Muscle layer of duodenum (tissue), 2 donors: ENCODE results near the gene LHFPL3.

Experiments
- H3K27ac ChIP-seq: one replicate; pipeline ENCODE4 v1.7.0; 2013; ENCODE audit warnings: mild to moderate bottlenecking, low read length
- H3K27me3 ChIP-seq: one replicate; pipeline ENCODE4 v1.7.0; 2013; ENCODE audit warnings: low read depth, mild to moderate bottlenecking, control low read depth, low read length
- H3K36me3 ChIP-seq, 2 donors: one replicate each; pipeline ENCODE4 v1.7.0; 2013; ENCODE audit warnings: low read length in 2 of 2, control low read depth in 1 of 2, mild to moderate bottlenecking in 1 of 2; ENCODE audit not compliant: insufficient read depth in 2 of 2, control insufficient read depth in 1 of 2
- H3K4me1 ChIP-seq, 2 donors: one replicate each; pipeline ENCODE4 v1.7.0; 2013; ENCODE audit warnings: low read length in 2 of 2, mild to moderate bottlenecking in 2 of 2, control low read depth in 1 of 2, moderate library complexity in 1 of 2; ENCODE audit not compliant: insufficient read depth in 2 of 2, control insufficient read depth in 1 of 2
- H3K4me3 ChIP-seq, 2 donors: one replicate each; pipeline ENCODE4 v1.7.0; 2013; ENCODE audit warnings: low read length in 2 of 2, low read depth in 1 of 2, mild to moderate bottlenecking in 1 of 2
- H3K9me3 ChIP-seq, 2 donors: one replicate each; pipeline ENCODE4 v1.7.0; 2013; ENCODE audit warnings: low read length in 2 of 2, control low read depth in 1 of 2, mild to moderate bottlenecking in 1 of 2; ENCODE audit not compliant: control insufficient read depth in 1 of 2
- donor health status: healthy.

Gene LHFPL3

DNA sequence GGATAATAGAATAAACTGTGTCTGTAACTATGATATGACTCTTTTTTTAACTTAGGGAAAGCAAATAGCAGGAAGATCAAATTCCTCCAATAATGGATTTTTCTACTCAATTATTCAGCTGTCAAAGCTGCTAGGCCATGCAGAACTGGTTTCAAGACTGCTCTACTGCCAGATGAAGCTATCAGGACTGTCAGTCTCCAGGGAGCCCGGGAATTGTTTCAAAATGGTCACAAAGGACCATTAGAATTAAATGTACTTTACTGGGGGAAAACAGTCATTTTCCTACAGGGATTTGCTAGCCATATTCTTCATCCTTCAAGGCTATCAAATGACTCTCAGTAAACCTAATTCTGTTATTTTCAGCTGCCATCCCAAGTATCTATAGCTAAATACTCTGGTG lies 276.3 kb downstream of the LHFPL3 start:
- H3K4me3 ChIP-seq = no peak overlapping the region
- H3K27ac ChIP-seq = no peak overlapping the region
- H3K9me3 ChIP-seq = no peaks in the 10 kb centered on the region
- no peaks in the 10 kb centered on the region for H3K36me3 ChIP-seq
- no peaks in the 10 kb centered on the region for H3K4me1 ChIP-seq
- no peaks in the 10 kb centered on the region for H3K27me3 ChIP-seq

DNA sequence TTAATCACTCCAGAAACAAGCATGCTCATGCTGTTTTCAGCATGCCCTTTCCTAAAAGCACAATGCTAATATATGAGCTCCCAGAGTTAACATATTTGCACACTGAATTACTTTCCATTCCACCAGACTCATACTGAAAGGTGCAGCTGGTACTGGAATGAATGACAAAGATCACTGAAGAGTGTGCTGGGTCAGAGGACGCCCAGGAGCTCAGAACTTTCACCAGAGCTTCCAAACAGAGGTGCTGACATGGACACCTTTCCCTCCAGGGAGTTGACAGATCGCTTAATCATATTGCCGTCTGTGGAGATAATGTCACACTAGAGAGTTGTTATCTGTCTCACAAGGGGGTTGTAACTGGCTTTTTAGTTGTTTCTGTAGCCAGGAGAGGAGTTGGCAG lies 292.9 kb downstream of the LHFPL3 start:
- no peaks in the 10 kb centered on the region for H3K27me3 ChIP-seq
- no peak overlapping the region for H3K27ac ChIP-seq
- no peaks in the 10 kb centered on the region for H3K4me1 ChIP-seq
- no peaks in the 10 kb centered on the region for H3K36me3 ChIP-seq
- H3K9me3 ChIP-seq = no peaks in the 10 kb centered on the region
- no peak overlapping the region for H3K4me3 ChIP-seq

DNA sequence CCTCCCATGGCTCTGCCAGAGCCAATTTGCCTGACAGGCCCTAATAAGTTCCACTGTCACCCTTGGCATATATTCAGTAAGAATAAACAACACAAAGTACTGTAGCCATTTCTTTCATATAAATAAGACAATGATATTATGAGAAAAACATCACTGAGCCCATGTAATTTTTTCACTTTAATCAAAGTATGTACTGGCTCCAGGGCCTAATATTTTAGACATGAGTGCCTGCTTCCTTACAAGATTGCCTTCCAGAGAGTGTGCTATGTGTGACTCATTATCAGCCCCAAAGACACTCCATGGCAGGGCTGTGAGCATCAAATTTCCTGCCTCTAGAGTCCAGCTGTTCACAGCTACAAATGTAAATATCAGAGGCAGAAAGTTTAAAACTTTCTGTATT lies 297.6 kb downstream of the LHFPL3 start:
- Histone ChIP-seq H3K9me3 (no peaks in the 10 kb centered on the region), H3K27ac (no peak overlapping the region), H3K27me3 (no peaks in the 10 kb centered on the region), H3K4me1 (no peaks in the 10 kb centered on the region), H3K4me3 (no peak overlapping the region), H3K36me3 (no peaks in the 10 kb centered on the region)

DNA sequence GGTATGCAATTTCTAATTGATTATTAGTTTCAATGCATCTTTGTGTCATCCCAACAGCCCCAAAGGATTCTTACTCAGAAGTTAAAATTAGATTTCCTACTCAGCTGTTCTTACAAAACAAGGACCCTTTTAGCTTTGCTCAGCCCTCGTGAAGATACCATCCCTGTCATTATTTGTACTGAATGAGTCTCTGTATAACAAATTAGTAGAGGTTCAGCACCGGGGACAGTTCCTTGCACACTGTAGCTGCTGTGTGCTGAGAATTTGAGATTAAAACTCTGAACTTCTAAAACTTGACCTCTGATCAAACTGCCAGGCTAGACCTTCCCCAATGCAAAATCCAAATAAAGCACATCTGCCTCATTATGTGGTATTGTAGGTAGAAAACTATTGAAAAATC lies 299.1 kb downstream of the LHFPL3 start:
- Histone ChIP-seq H3K27me3 (no peaks in the 10 kb centered on the region), H3K27ac (no peak overlapping the region), H3K4me3 (no peak overlapping the region), H3K4me1 (no peaks in the 10 kb centered on the region), H3K9me3 (no peaks in the 10 kb centered on the region), H3K36me3 (no peaks in the 10 kb centered on the region)

DNA sequence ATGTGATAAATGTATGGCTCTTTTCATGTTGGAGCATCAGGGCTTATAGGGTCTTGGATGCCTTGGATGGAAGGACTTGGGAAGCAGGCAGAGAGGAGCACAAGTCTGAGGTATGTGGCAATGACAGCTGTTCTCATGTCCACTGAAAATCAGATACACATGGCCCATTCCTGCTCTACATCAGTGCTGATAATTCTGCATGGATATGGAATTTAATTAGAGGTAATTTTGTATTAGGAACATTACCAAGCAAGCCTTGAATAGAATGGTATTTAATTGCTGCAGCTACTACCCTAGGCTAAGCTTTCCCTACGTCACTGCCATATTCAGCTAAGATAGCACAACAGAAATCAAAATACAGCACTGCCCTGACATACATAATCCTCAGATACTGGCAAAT lies 299.6 kb downstream of the LHFPL3 start:
- Histone ChIP-seq H3K4me1 (no peaks in the 10 kb centered on the region), H3K36me3 (no peaks in the 10 kb centered on the region), H3K27ac (no peak overlapping the region), H3K27me3 (no peaks in the 10 kb centered on the region), H3K4me3 (no peak overlapping the region), H3K9me3 (no peaks in the 10 kb centered on the region)

DNA sequence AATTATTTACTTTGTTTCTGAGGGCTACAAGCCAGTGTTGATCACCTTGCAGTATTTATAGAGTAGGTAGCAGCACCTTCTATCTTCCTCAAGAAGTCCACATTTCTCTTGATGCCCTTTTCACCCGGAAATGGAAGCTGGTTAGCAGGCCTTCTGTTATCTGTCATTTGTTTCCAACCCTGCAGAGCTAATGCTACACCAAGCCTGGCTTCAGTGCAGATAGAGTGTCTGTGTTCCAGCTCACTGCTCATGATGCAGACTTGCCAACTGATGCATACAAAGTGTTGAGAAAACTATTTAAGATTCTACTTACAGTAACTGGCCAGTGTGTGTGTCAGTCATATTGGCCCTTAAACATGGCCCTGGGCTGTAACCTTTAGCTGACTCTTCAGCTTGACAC lies 301.0 kb downstream of the LHFPL3 start:
- no peaks in the 10 kb centered on the region for H3K36me3 ChIP-seq
- H3K4me1 ChIP-seq = no peaks in the 10 kb centered on the region
- H3K27ac ChIP-seq = no peak overlapping the region
- H3K27me3 ChIP-seq = no peaks in the 10 kb centered on the region
- no peak overlapping the region for H3K4me3 ChIP-seq
- no peaks in the 10 kb centered on the region for H3K9me3 ChIP-seq

DNA sequence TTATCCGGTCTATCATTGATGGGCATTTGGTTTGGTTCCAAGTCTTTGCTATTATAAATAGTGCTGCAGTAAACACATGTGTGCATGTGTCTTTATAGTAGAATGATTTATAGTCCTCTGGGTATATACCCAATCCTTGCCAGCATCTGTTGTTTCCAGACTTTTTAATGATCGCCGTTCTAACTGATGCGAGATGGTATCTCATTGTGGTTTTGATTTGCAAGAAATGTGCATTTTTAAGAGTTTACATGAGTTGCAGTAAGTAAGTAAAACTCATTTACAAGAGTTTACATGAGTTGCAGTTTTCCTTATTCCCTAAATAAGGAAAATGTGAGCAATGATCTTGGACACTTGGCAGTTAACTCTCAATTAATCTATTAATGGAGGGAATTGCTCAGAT lies 312.1 kb downstream of the LHFPL3 start:
- Histone ChIP-seq H3K27me3 (no peaks in the 10 kb centered on the region), H3K4me1 (no peaks in the 10 kb centered on the region), H3K9me3 (no peaks in the 10 kb centered on the region), H3K27ac (no peak overlapping the region), H3K36me3 (no peaks in the 10 kb centered on the region), H3K4me3 (no peak overlapping the region)

DNA sequence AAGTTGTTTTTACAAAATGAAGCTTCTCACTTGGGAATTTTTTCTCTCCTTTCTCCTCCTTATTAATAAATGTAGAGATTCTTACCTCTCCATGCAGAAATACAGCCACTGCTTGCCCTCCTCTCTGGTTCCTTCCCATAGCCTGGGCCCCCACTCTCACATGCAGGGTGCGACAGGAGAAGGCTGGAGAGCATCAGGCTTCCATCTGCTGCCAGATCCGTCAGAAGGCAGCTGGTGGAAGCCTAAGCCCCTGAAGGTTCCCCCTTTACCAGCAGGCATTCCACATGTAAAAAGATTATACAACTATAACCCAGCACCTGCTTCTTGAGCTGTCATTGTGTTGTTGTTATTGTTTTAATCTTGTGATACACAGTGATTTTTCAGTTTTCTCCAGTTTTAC lies 314.2 kb downstream of the LHFPL3 start:
- Histone ChIP-seq H3K4me3 (no peak overlapping the region), H3K27me3 (no peaks in the 10 kb centered on the region), H3K36me3 (no peaks in the 10 kb centered on the region), H3K27ac (no peak overlapping the region), H3K4me1 (no peaks in the 10 kb centered on the region), H3K9me3 (no peaks in the 10 kb centered on the region)

DNA sequence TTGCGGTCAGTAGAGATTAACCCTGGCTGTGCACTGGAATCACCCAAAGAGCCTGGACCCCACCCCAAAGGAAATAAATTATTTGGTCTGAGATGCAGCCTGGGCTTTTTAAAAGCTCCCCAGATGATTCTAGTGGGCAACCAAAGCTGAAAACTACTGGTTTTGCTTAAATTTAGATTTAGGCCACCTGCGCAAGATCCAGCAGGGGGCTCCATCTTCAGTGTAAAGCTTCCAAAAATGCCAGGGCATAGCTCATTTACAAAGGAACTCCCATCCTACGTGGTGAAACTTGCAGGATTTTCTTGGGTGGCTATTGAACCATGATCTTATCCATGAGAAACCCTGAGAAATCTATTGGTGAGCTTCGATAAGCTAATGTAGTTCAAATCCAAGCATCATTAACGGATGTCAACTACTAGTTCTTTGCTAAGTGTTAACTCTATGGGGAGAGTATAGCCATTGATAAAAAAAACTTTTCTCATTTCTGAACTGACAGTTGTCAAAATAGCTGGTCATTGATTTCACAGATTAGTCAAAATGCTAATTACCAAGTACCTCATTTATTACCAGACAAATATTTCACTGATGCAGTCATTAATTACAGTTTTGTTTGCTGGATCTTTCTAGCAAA lies 315.3 kb downstream of the LHFPL3 start:
- H3K27ac ChIP-seq = no peak overlapping the region
- H3K9me3 ChIP-seq = no peaks in the 10 kb centered on the region
- no peaks in the 10 kb centered on the region for H3K4me1 ChIP-seq
- H3K4me3 ChIP-seq = no peak overlapping the region
- no peaks in the 10 kb centered on the region for H3K36me3 ChIP-seq
- H3K27me3 ChIP-seq = no peaks in the 10 kb centered on the region

DNA sequence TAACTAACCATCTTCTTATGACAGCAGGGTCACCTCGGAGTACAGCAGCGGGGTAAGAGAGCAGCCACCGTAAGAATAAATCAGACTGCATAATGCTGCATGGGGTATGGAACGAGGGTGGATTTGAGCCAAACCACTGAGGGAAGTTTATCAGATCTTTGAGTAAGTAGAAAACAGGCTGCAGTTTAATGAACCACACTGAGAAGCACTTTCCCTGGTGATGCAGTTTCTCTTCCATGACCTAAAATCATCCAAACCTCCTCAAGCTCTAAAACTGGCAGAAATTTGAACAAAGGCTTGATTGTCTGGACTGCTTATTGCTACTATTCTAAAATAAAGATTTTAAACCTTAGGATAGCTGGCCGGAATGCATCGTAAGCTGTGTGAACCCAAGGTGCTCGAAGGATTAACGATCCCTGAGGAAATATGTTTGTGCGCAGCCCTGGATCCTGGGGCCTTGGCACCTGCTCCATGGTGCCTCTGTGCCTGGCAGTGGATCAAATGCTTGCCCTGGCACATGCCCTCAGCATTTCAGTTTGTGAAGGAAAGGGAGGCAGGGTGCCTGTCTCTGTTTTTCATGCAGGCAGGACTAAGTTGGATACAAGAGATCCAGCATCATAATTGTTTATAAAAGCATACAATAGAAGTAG lies 322.7 kb downstream of the LHFPL3 start:
- no peaks in the 10 kb centered on the region for H3K27me3 ChIP-seq

DNA sequence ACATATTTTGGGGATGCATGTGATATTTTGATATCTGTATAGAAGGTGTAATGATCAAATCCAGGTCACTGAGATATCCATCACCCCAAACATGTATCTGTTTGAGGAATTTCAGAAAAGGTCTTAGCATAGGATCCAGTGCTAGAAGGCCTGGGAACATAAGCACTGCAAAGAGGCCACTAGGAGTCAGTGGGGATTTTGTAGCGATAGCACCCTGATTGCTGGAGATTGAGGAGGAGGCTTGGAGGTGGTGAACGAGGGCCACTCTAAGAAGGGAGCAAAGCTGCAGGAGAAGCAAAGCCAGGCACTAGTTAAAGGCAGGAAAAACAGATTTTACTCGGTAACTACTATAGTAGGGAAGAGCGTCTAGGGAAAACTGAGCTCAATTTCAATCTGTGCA lies 324.0 kb downstream of the LHFPL3 start:
- H3K9me3 ChIP-seq = no peaks in the 10 kb centered on the region
- no peak overlapping the region for H3K4me3 ChIP-seq
- H3K27ac ChIP-seq = no peak overlapping the region
- no peaks in the 10 kb centered on the region for H3K27me3 ChIP-seq
- peaks cover 0 to 8% of the 10 kb centered on the region in 2 donors for H3K4me1 ChIP-seq
- H3K36me3 ChIP-seq = no peaks in the 10 kb centered on the region

More for the DNA sequence above, 322.7 kb downstream of the LHFPL3 start:
- peaks cover 0 to 8% of the 10 kb centered on the region in 2 donors for H3K4me1 ChIP-seq
- no peak overlapping the region for H3K4me3 ChIP-seq
- H3K27ac ChIP-seq = no peak overlapping the region
- H3K9me3 ChIP-seq = no peaks in the 10 kb centered on the region
- no peaks in the 10 kb centered on the region for H3K36me3 ChIP-seq

DNA sequence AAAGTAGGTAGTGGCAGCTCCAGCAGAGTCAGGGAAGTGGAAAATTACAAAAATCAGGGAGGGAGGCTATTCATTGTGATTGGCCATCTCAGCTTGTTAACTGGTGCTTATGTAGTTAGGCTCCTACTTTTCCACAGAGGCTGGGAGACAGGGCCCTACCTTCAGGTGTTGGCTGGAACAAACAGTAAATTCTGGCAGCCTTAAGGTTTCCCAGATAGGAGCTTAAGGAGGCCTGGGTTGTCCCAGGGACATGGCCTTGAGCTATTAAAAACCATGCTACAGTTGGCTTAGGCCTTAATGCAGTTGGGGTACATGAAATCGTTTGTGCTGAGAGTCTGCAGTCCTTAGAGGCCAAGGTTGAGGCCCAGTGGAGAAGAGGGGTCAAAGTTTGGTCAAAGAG lies 324.5 kb downstream of the LHFPL3 start:
- H3K27ac ChIP-seq = no peak overlapping the region
- no peak overlapping the region for H3K4me3 ChIP-seq
- H3K36me3 ChIP-seq = no peaks in the 10 kb centered on the region
- H3K27me3 ChIP-seq = no peaks in the 10 kb centered on the region
- no peaks in the 10 kb centered on the region for H3K9me3 ChIP-seq
- H3K4me1 ChIP-seq = peaks cover 0 to 8% of the 10 kb centered on the region in 2 donors
